ENCODE data around the gene ZNF565. TPM values are rescaled to one million over a fixed set of nuclear protein-coding genes. Genes with fewer than 3 reads are reported as not detected.
"Not testable (repeated sequence)": the region's sequence is repeated elsewhere in the genome, so short reads cannot be mapped to it uniquely, and the experiment has no call there.

ZNF565 gene
- total RNA-seq, 1 experiment from 2014 or later, result 4.8 TPM

DNA sequence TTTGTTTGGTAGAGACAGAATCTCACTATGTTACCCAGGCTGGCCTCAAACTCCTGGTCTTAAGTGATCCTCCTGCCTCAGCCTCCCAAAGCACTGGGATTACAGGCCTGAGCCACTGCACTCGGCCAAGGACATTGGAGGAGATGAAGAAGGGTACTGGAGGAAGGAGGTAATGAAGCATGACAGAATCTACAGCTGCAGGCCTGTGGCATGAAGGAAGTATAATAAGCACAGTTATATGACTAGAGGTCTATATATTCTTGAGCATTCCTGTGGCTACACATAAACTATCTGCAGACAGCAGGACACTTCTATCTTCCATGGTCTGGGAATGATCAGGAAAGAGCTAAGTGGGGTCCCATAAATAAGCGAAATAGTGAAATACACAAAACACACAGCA, 18.2 kb downstream of the ZNF565 start:
- Histone ChIP-seq H3K56ac (ENCODE audit: insufficient read length, low read depth, low read length) (no peak overlapping the region), H3K4ac (ENCODE audit: low read depth, low read length) (no peak overlapping the region), H4K20me1 (ENCODE audit: control insufficient read depth, insufficient read depth, insufficient read length) (no peaks in the 10 kb centered on the region), H2AK5ac (ENCODE audit: insufficient read length, low read length) (no peak overlapping the region), H3K27me3 (ENCODE audit: insufficient read depth, low read length) (no peaks in the 10 kb centered on the region), H2BK5ac (ENCODE audit: insufficient read length, low read length) (no peak overlapping the region), H3T11ph (ENCODE audit: low read length) (no peak overlapping the region), H3K9ac (ENCODE audit: extremely low read depth, insufficient read length, low read length) (no peak overlapping the region), H3K23ac (ENCODE audit: insufficient read length, low read depth, low read length) (no peak overlapping the region), H2BK15ac (ENCODE audit: low read depth, low read length) (no peak overlapping the region), H3K79me2 (ENCODE audit: insufficient read depth, low read length) (no peaks in the 10 kb centered on the region), H4K5ac (ENCODE audit: insufficient read length, low read depth, low read length) (no peak overlapping the region), H4K91ac (ENCODE audit: insufficient read length, low read depth, low read length) (no peak overlapping the region), H2BK20ac (ENCODE audit: low read depth, low read length, poor library complexity, severe bottlenecking) (no peak overlapping the region), H3K4me2 (ENCODE audit: insufficient read depth, insufficient read length, low read length) (no peak overlapping the region), H2BK120ac (ENCODE audit: low read depth, low read length, poor library complexity, severe bottlenecking) (no peak overlapping the region), H3K23me2 (ENCODE audit: insufficient read length, low read depth, low read length, poor library complexity, severe bottlenecking) (no peaks in the 10 kb centered on the region), H3K9me3 (ENCODE audit: control insufficient read depth, low read depth, low read length) (no peaks in the 10 kb centered on the region), H3K79me1 (ENCODE audit: insufficient read depth, low read depth, low read length, poor library complexity, severe bottlenecking) (no peaks in the 10 kb centered on the region), H3K18ac (ENCODE audit: insufficient read length, low read depth, low read length) (no peak overlapping the region), H3K14ac (ENCODE audit: insufficient read depth, low read length) (no peak overlapping the region), H2BK12ac (ENCODE audit: insufficient read length, low read depth, low read length) (no peak overlapping the region), H4K8ac (replicated peaks; ENCODE audit: insufficient read length, low read depth, low read length) (no peak overlapping the region), H2AFZ (ENCODE audit: low read length) (no peak overlapping the region), H3K4me1 (ENCODE audit: insufficient read depth, low read length) (no peaks in the 10 kb centered on the region), H3K27ac (ENCODE audit: insufficient read length, low read depth, low read length) (no peak overlapping the region)
- TF ChIP-seq, protein P1, sequence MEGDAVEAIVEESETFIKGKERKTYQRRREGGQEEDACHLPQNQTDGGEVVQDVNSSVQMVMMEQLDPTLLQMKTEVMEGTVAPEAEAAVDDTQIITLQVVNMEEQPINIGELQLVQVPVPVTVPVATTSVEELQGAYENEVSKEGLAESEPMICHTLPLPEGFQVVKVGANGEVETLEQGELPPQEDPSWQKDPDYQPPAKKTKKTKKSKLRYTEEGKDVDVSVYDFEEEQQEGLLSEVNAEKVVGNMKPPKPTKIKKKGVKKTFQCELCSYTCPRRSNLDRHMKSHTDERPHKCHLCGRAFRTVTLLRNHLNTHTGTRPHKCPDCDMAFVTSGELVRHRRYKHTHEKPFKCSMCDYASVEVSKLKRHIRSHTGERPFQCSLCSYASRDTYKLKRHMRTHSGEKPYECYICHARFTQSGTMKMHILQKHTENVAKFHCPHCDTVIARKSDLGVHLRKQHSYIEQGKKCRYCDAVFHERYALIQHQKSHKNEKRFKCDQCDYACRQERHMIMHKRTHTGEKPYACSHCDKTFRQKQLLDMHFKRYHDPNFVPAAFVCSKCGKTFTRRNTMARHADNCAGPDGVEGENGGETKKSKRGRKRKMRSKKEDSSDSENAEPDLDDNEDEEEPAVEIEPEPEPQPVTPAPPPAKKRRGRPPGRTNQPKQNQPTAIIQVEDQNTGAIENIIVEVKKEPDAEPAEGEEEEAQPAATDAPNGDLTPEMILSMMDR (conservative IDR thresholded peaks at IDR 0.05), result no peak
- Mint-ChIP-seq H3K27me3 (ENCODE audit: low read depth) (no peaks in the 10 kb centered on the region), H3K9me3 (no peaks in the 10 kb centered on the region), H3K4me3 (no peak overlapping the region), H3K36me3 (ENCODE audit: insufficient read depth in 1 of 3, low read depth in 3 of 3) (peaks cover 0 to 10% (median 0%) of the 10 kb centered on the region in 3 experiments; a peak in 3 of 7 replicates), H3K4me1 (no peaks in the 10 kb centered on the region), H3K27ac (no peak overlapping the region; a peak in 1 of 7 replicates)
- no peak for DNase-seq
- no CpG with 5 or more reads among the region's 2 CpGs for WGBS (ENCODE audit: extremely low coverage, insufficient read length, low lambda C conversion rate)

DNA sequence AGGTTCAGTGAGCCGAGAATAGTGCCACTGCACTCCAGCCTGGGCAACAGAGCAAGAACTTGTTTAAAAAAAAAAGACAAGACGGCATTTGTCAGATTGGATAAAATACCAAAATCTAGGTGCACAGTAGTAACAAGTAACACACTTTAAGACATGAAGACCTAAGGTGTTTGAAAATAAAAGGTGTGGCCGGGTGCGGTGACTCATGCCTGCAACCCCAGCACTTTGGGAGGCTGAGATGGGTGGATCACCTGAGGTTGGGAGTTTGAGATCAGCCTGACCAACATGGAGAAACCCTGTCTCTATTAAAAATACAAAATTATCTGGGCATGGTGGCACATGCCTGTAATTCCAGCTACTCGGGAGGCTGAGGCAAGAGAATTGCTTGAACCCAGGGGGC, 27.7 kb downstream of the ZNF565 start:
- not testable (repeated sequence) for H3K18ac ChIP-seq (ENCODE audit: insufficient read length, low read depth, low read length); H3K4me1 ChIP-seq (ENCODE audit: insufficient read depth, low read length); H3K14ac ChIP-seq (ENCODE audit: insufficient read depth, low read length); H3K4me2 ChIP-seq (ENCODE audit: insufficient read depth, insufficient read length, low read length); H2BK15ac ChIP-seq (ENCODE audit: low read depth, low read length); H3K4me3 Mint-ChIP-seq; H3K9me3 ChIP-seq (ENCODE audit: control insufficient read depth, low read depth, low read length); H3K36me3 Mint-ChIP-seq (ENCODE audit: insufficient read depth in 1 of 3, low read depth in 3 of 3); DNase-seq; H4K20me1 ChIP-seq (ENCODE audit: control insufficient read depth, insufficient read depth, insufficient read length); H3K27me3 Mint-ChIP-seq (ENCODE audit: low read depth); H3K23me2 ChIP-seq (ENCODE audit: insufficient read length, low read depth, low read length, poor library complexity, severe bottlenecking); H3K27me3 ChIP-seq (ENCODE audit: insufficient read depth, low read length); H2BK5ac ChIP-seq (ENCODE audit: insufficient read length, low read length); H3T11ph ChIP-seq (ENCODE audit: low read length); H4K91ac ChIP-seq (ENCODE audit: insufficient read length, low read depth, low read length); H2BK12ac ChIP-seq (ENCODE audit: insufficient read length, low read depth, low read length); H3K27ac ChIP-seq (ENCODE audit: insufficient read length, low read depth, low read length); H3K27ac Mint-ChIP-seq; H2AK5ac ChIP-seq (ENCODE audit: insufficient read length, low read length); H4K8ac ChIP-seq (replicated peaks; ENCODE audit: insufficient read length, low read depth, low read length); H3K56ac ChIP-seq (ENCODE audit: insufficient read length, low read depth, low read length); H2AFZ ChIP-seq (ENCODE audit: low read length); H3K79me2 ChIP-seq (ENCODE audit: insufficient read depth, low read length); H3K79me1 ChIP-seq (ENCODE audit: insufficient read depth, low read depth, low read length, poor library complexity, severe bottlenecking); H3K23ac ChIP-seq (ENCODE audit: insufficient read length, low read depth, low read length); H3K9ac ChIP-seq (ENCODE audit: extremely low read depth, insufficient read length, low read length); H2BK120ac ChIP-seq (ENCODE audit: low read depth, low read length, poor library complexity, severe bottlenecking); H3K9me3 Mint-ChIP-seq; H3K4ac ChIP-seq (ENCODE audit: low read depth, low read length); H2BK20ac ChIP-seq (ENCODE audit: low read depth, low read length, poor library complexity, severe bottlenecking); H4K5ac ChIP-seq (ENCODE audit: insufficient read length, low read depth, low read length)
- peaks cover 6 to 17% of the 10 kb centered on the region in 2 experiments; a peak in 3 of 4 replicates for H3K4me1 Mint-ChIP-seq
- no CpG with 5 or more reads among the region's 5 CpGs for WGBS (ENCODE audit: extremely low coverage, insufficient read length, low lambda C conversion rate)
